ENCODE data around the gene DBH. TPM values are rescaled to one million over a fixed set of nuclear protein-coding genes. Genes with fewer than 3 reads are reported as not detected.

DBH gene
- total RNA-seq, 1 experiment from 2014 or later, result not detected

DNA sequence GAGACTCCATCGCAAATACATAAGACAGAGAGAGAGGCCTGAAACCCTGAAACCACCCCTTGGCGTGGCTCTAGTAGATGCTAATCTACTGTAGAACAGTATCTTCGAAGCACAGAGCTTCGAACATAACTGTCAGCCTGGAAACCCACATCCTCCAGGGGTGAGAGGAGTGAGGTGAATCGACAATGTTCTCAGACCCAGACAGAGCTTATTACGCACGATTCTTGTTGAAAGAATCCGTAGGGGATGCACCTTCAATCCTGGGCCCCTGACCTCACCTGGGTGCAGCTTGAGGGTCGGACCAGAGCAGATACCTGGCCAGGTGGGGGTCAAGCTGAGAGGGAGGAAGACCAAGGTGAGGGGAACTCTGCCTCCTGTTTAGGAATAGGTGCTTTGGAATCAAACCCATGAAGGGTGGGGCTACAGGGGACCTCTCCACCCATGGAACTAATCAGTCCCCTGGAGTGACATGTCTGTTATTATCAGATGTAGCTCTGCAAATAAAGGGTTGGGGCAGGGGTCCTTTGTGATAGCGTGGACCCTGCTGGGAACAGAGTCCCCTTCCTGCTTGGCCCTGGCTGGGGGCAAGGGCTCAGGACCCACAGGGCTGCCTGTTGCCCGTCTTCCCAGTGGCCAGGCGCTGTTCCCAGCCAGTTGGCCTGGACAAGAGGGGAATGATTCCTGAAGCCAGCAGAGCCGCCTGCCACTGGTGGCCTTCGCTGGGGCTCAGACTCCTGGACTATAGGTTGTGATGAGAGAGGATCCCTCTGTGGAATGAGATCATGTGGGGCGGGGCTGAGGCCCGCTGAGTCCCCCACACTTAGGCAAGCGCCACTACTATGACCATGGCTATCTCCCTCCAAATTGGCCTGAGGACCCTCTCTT is 41.2 kb downstream of the DBH start:
- no peak overlapping the region for H2AFZ ChIP-seq (ENCODE audit: low read depth, low read length, poor library complexity, severe bottlenecking)
- H3K27me3 ChIP-seq (ENCODE audit: insufficient read depth, low read length), result no peaks in the 10 kb centered on the region
- ATAC-seq, result no peak
- no peak overlapping the region for H3K4me3 ChIP-seq (replicated peaks in 1 of 2; ENCODE audit: low read depth in 1 of 2, low read length in 2 of 2)
- H3K9me3 ChIP-seq (ENCODE audit: control insufficient read depth in 1 of 2, insufficient read depth in 1 of 2, low read depth in 1 of 2, low read length in 2 of 2), result no peaks in the 10 kb centered on the region
- H3K79me2 ChIP-seq (ENCODE audit: insufficient read depth, low read length), result no peaks in the 10 kb centered on the region
- no peak overlapping the region for H3K9ac ChIP-seq (ENCODE audit: low read length)
- POLR2A ChIA-PET, result no interaction called here
- RAD21 ChIA-PET (ENCODE audit: low non-redundant PET in 1 of 2, low total read pairs in 2 of 2, uncharacterized antibody in 2 of 2, unreplicated experiment in 2 of 2), result no interaction called here
- H3K4me2 ChIP-seq (ENCODE audit: low read length), result no peak overlapping the region
- H3K4me1 ChIP-seq (ENCODE audit: control insufficient read depth in 1 of 2, insufficient read depth in 2 of 2, low read length in 2 of 2), result no peaks in the 10 kb centered on the region
- CTCF ChIA-PET, result no interaction called here
- no peaks in the 10 kb centered on the region for H3K36me3 ChIP-seq (ENCODE audit: control insufficient read depth in 1 of 2, insufficient read depth in 2 of 2, low read length in 2 of 2)
- no peaks in the 10 kb centered on the region for H3K9me2 ChIP-seq (ENCODE audit: insufficient read depth)
- TF ChIP-seq CEBPB (IDR thresholded peaks at IDR 0.05; ENCODE audit: low read depth), result no peak
- no peak for TF ChIP-seq RAD21 (IDR thresholded peaks at IDR 0.05; ENCODE audit: low read depth)
- TF ChIP-seq EGR1 (IDR thresholded peaks at IDR 0.05; ENCODE audit: low read depth), result no peak
- TF ChIP-seq, protein P1, sequence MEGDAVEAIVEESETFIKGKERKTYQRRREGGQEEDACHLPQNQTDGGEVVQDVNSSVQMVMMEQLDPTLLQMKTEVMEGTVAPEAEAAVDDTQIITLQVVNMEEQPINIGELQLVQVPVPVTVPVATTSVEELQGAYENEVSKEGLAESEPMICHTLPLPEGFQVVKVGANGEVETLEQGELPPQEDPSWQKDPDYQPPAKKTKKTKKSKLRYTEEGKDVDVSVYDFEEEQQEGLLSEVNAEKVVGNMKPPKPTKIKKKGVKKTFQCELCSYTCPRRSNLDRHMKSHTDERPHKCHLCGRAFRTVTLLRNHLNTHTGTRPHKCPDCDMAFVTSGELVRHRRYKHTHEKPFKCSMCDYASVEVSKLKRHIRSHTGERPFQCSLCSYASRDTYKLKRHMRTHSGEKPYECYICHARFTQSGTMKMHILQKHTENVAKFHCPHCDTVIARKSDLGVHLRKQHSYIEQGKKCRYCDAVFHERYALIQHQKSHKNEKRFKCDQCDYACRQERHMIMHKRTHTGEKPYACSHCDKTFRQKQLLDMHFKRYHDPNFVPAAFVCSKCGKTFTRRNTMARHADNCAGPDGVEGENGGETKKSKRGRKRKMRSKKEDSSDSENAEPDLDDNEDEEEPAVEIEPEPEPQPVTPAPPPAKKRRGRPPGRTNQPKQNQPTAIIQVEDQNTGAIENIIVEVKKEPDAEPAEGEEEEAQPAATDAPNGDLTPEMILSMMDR (IDR thresholded peaks at IDR 0.05 in 2 of 3, conservative IDR thresholded peaks at IDR 0.05 in 1 of 3; ENCODE audit: borderline replicate concordance in 1 of 3, insufficient read depth in 1 of 3, low read depth in 2 of 3, low read length in 2 of 3), result no peak
- TF ChIP-seq ZNF274 (IDR thresholded peaks at IDR 0.05; ENCODE audit: low read depth, low read length), result no peak
- TF ChIP-seq ZFX (IDR thresholded peaks at IDR 0.05), result no peak
- no peak for TF ChIP-seq CBX3 (IDR thresholded peaks at IDR 0.05; ENCODE audit: low read depth)
- no peak for TF ChIP-seq POLR2A (IDR thresholded peaks at IDR 0.05; ENCODE audit: borderline replicate concordance, extremely low read depth, insufficient read depth, insufficient read length)
- TF ChIP-seq SIN3A (IDR thresholded peaks at IDR 0.05; ENCODE audit: low read depth), result no peak
- no peak for TF ChIP-seq JUND (IDR thresholded peaks at IDR 0.05)
- no peak for TF ChIP-seq POLR2AphosphoS5 (IDR thresholded peaks at IDR 0.05; ENCODE audit: low read depth, low read length)
- TF ChIP-seq REST (IDR thresholded peaks at IDR 0.05; ENCODE audit: low read depth), result no peak
- no peak overlapping the region for H3K27ac ChIP-seq (ENCODE audit: low read depth, low read length)
- no TSS peak for BruUV-seq (replicated peaks)
- H4K20me1 ChIP-seq (ENCODE audit: insufficient read depth), result no peaks in the 10 kb centered on the region
- no peak for DNase-seq (ENCODE audit: low read depth, low spot score)
- intact Hi-C loops (cut with micrococcal nuclease), result no loop called here
